ENCODE results near the gene SLC25A28.
A peak's percentile ranks its signal among the peaks of the same experiment; 100 is the strongest.

SLC25A28 gene

DNA sequence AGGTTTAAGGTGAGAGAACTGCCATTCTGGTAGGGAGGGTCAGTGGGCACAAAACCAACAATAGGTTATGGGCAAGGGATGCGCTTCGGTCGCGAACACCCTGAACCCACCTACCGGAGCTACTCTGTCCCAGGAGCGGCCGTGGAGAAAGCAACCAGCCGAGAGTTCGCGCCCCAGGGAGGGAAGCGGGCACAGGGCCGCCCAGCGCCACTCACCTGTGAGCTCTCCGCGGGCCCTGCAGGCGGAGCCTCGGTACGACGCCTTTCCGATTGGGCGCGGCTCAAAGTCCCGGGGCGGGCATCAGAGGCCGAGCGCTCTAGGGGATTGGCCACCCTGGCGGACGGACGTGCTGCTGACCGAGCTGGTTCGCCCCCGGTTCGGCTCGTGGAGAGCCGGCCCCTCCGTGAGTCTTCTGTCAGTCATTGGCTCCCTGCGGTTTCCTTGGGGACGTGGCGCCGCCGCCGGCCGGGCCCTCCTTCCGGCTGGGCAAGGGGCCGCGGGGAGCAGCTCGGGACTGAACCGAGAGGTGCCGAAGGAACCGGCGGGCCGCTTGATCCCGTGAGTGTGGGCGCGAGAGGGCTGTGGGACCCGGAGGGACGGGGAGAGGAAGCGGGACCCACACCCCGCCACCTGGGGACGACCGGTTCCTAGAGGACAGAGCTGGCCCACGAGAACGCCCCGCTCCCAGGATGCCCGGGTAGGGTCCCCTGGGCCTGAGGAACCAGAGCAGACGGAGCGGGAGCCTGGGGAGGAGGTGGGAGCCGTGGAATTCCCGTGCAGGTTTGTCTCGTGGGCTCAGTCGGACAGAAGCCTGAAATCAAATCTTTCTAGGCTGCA, 39.0 kb upstream of the SLC25A28 start, which contains the start of gene ENTPD7:
ENTPD7 (plus strand) TSS at position 479 of the 837 bp plus-strand sequence. CDS start 448 bp downstream, outside the sequence.
- TF ChIP-seq, protein P1, sequence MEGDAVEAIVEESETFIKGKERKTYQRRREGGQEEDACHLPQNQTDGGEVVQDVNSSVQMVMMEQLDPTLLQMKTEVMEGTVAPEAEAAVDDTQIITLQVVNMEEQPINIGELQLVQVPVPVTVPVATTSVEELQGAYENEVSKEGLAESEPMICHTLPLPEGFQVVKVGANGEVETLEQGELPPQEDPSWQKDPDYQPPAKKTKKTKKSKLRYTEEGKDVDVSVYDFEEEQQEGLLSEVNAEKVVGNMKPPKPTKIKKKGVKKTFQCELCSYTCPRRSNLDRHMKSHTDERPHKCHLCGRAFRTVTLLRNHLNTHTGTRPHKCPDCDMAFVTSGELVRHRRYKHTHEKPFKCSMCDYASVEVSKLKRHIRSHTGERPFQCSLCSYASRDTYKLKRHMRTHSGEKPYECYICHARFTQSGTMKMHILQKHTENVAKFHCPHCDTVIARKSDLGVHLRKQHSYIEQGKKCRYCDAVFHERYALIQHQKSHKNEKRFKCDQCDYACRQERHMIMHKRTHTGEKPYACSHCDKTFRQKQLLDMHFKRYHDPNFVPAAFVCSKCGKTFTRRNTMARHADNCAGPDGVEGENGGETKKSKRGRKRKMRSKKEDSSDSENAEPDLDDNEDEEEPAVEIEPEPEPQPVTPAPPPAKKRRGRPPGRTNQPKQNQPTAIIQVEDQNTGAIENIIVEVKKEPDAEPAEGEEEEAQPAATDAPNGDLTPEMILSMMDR (IDR thresholded peaks at IDR 0.05; ENCODE audit: low read depth, low read length), result peak; percentile 33
- peak; percentile 95 to 96 for DNase-seq (ENCODE audit: low read depth in 2 of 2)
- H3K4me3 ChIP-seq (replicated peaks in 1 of 2; ENCODE audit: low read depth in 2 of 2, low read length in 2 of 2), result peak within 1 kb of the TSS; percentile 89 to 91

GRCh38 chr10:99658622-99659030, 38.4 kb upstream of the SLC25A28 start:
- H3K4me3 ChIP-seq (replicated peaks in 1 of 2; ENCODE audit: low read depth in 2 of 2, low read length in 2 of 2), result peak overlapping the region; percentile 89 to 91
- TF ChIP-seq, protein P1 (IDR thresholded peaks at IDR 0.05; ENCODE audit: low read depth, low read length), result no peak
- peak; percentile 47 to 51 for DNase-seq (ENCODE audit: low read depth in 2 of 2)

- no peak overlapping the region for H3K4me3 ChIP-seq (replicated peaks in 1 of 2; ENCODE audit: low read depth in 2 of 2, low read length in 2 of 2)
- peak in 1 of 2 donors; percentile 2 for DNase-seq (ENCODE audit: low read depth in 2 of 2)
- TF ChIP-seq, protein P1 (IDR thresholded peaks at IDR 0.05; ENCODE audit: low read depth, low read length), result no peak
Observed at GRCh38 chr10:99656199-99657064, 36.2 kb upstream of the SLC25A28 start.

GRCh38 chr10:99654390-99655175, 34.3 kb upstream of the SLC25A28 start:
- no peak for DNase-seq (ENCODE audit: low read depth in 2 of 2)
- H3K4me3 ChIP-seq (replicated peaks in 1 of 2; ENCODE audit: low read depth in 2 of 2, low read length in 2 of 2), result no peak overlapping the region
- TF ChIP-seq, protein P1 (IDR thresholded peaks at IDR 0.05; ENCODE audit: low read depth, low read length), result no peak

DNA sequence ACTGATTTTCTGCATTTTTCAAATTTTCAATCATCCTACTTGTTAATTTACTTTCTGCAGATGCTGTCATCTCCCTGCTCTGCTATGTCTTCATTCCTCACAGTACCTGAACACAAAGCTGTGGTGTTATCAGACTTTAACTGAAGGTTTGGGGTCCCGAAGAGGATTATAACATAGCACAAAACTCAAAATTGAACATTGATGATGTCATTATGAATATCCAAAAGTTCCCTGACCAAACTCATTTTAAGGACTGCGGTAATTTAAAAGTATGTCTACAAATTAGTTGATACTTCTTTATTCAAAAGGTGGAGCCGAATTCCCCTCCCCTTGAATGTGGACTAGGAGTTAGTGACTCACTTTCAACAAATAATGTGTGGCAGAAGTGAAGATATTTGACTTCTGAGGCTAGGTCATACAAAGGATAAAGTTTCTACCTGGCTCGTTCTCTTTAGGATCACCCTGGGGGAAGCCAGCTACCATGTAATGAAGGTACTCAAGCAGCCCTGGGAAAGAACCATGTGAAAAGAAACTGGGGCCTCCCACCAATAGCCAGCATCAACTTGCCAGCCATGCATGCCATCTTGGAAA, 32.7 kb upstream of the SLC25A28 start:
- H3K4me3 ChIP-seq (replicated peaks in 1 of 2; ENCODE audit: low read depth in 2 of 2, low read length in 2 of 2), result no peak overlapping the region
- TF ChIP-seq, protein P1 (IDR thresholded peaks at IDR 0.05; ENCODE audit: low read depth, low read length), result no peak
- no peak for DNase-seq (ENCODE audit: low read depth in 2 of 2)

DNA sequence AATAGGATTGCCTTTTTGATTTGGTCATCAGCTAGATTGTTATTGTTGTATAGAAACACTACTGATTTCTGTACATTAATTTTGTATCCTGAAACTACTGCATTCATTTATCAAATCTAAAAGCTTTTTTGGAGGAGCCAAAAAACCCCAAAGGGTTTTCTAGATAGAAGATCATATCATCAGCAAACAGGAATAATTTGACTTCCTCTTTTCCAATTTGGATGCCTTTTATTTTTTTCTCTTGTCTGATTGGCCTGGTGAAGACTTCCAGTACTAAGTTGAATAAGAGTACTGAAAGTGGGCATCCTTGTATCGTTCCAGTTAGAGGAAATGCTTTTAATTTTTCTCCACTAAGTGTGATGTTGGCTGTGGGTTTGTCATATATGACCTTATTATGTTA, 28.5 kb upstream of the SLC25A28 start:
- TF ChIP-seq, protein P1 (IDR thresholded peaks at IDR 0.05; ENCODE audit: low read depth, low read length), result no peak
- H3K4me3 ChIP-seq (replicated peaks in 1 of 2; ENCODE audit: low read depth in 2 of 2, low read length in 2 of 2), result no peak overlapping the region
- no peak for DNase-seq (ENCODE audit: low read depth in 2 of 2)

Data from cardiac fibroblast (primary cell).